GM13977 (cell line): ENCODE measurements around the gene ZNF580.

Experiments used
- DNase-seq: peaks from one replicate; pipeline ENCODE4 v3.0.0; 2012; ENCODE audit warnings: low spot score
- CTCF ChIP-seq: IDR thresholded peaks from 2 replicates; pipeline ENCODE4 v1.5.1; 2012; ENCODE audit warnings: mild to moderate bottlenecking, control low read depth; ENCODE audit not compliant: insufficient read depth; ENCODE audit errors: extremely low read depth, missing control alignments
- in situ Hi-C: fragments of 300-500 bp; cut with MboI; formaldehyde crosslinking; loops from one replicate; pipeline ENCODE4 v1.12.0; 2022; ENCODE audit warnings: low sequenced_read_pairs, low pct_unique_long_range_greater_than_20kb, mixed read lengths, inconsistent platforms; ENCODE audit not compliant: unreplicated experiment

Gene ZNF580

GRCh38 chr19:55667006-55667381 is 26.2 kb downstream of the ZNF580 start:
- no peak for DNase-seq
- TF ChIP-seq CTCF, result no peak
- in situ Hi-C loops, result no loop called here

- in situ Hi-C loops, result no loop called here
- no peak for DNase-seq
- no peak for TF ChIP-seq CTCF
Measured at GRCh38 chr19:55667511-55667910, 26.7 kb downstream of the ZNF580 start.

GRCh38 chr19:55667958-55668357 is 27.2 kb downstream of the ZNF580 start:
- in situ Hi-C loops, result no loop called here
- DNase-seq, result no peak
- no peak for TF ChIP-seq CTCF

- in situ Hi-C loops, result no loop called here
- DNase-seq, result no peak
Measured at GRCh38 chr19:55668603-55669348, 28.0 kb downstream of the ZNF580 start.

GRCh38 chr19:55669418-55670279 is 28.8 kb downstream of the ZNF580 start:
- TF ChIP-seq CTCF, result no peak
- in situ Hi-C loops, result no loop called here
- DNase-seq, result no peak

More at GRCh38 chr19:55668603-55669348, 28.0 kb downstream of the ZNF580 start:
- TF ChIP-seq CTCF, result no peak

- no peak for DNase-seq
- no peak for TF ChIP-seq CTCF
- in situ Hi-C loops, result no loop called here
Measured at GRCh38 chr19:55670280-55671053, 29.7 kb downstream of the ZNF580 start.
